Activated naive CD4-positive, alpha-beta T cell treated with anti-CD3 and anti-CD28 coated beads, Interleukin-2, amount 10 ng/mL, durations not matched to agents 7 days and 5 days (primary cell): Measurements from ENCODE around the gene SOCS6.
"Not testable (repeated sequence)": the region's sequence is repeated elsewhere in the genome, so short reads cannot be mapped to it uniquely, and the experiment has no call there.

ENCODE experiments used
- CTCF ChIA-PET: fragments of 350-600 bp; sonication (Branson Sonifier 250); formaldehyde crosslinking; loops from one replicate; lab custom pipeline; 2021; ENCODE audit warnings: antibody characterized with exemption; lab: Charles Lee
- DNase-seq: peaks from one replicate; pipeline ENCODE4 v3.0.0-alpha.2; 2020
- H3K27ac Mint-ChIP-seq: one replicate; pipeline ENCODE4 v1.8.0; 2021; ENCODE audit warnings: mild to moderate bottlenecking, moderate library complexity, mixed read lengths
- H3K27me3 Mint-ChIP-seq: one replicate; pipeline ENCODE4 v1.8.0; 2021; ENCODE audit warnings: mild to moderate bottlenecking, mixed read lengths
- H3K36me3 Mint-ChIP-seq: one replicate; pipeline ENCODE4 v1.8.0; 2021; ENCODE audit warnings: mixed read lengths
- H3K4me1 Mint-ChIP-seq: one replicate; pipeline ENCODE4 v1.8.0; 2021; ENCODE audit warnings: mixed read lengths
- H3K4me3 Mint-ChIP-seq: one replicate; pipeline ENCODE4 v1.8.0; 2021; ENCODE audit warnings: mild to moderate bottlenecking, moderate library complexity, mixed read lengths
- H3K9me3 Mint-ChIP-seq: one replicate; pipeline ENCODE4 v1.8.0; 2021; ENCODE audit warnings: mixed read lengths

Gene SOCS6

DNA sequence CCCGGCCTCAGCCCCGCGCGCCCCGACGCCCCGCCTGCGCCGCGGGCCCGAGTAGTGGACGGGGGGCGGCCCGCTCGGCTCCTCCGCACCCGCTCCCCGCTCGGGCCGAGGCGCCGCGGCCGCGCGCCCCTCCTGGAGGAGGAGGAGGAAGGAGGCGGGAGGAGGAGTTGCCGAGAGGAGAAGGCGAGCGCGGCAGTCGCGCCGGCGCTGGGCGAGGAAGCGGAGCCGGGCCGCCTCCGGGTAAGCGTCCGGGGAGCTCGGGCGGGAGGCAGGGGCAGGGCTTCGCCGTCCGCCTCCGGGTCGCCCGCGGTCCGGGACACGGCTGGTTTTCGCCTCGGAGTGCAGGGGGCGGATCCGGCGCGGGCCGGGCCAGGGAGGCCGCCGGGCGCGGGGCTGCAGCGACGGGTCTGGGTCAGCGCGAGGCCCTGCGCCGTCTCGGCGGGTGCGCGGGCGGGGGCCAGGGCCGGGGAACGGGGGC, at the start of gene SOCS6:
Gene SOCS6 (plus strand): TSS at position 195 of the 478 bp plus-strand sequence. CDS start 35,624 bp downstream, outside the sequence.
- peak; percentile 66 for DNase-seq
- peak within 1 kb of the TSS; percentile 87 for H3K4me3 Mint-ChIP-seq
- peaks cover 12% of the 10 kb centered on the region for H3K4me1 Mint-ChIP-seq
- peak within 1 kb of the TSS; percentile 64 for H3K27ac Mint-ChIP-seq
- H3K9me3 Mint-ChIP-seq, result no peaks in the 10 kb centered on the region
- peaks cover 36% of the 10 kb centered on the region for H3K27me3 Mint-ChIP-seq
- H3K36me3 Mint-ChIP-seq, result peaks cover 2% of the 10 kb centered on the region
- CTCF ChIA-PET, result no interaction called here

- CTCF ChIA-PET, result no interaction called here
- Mint-ChIP-seq H3K36me3 (no peaks in the 10 kb centered on the region), H3K4me1 (no peaks in the 10 kb centered on the region), H3K27me3 (peaks cover 7% of the 10 kb centered on the region), H3K4me3 (no peak overlapping the region), H3K9me3 (no peaks in the 10 kb centered on the region), H3K27ac (no peak overlapping the region)
- DNase-seq, result no peak
These were observed 45.5 kb upstream of the SOCS6 start for GRCh38 chr18:70243131-70243929.

- Mint-ChIP-seq H3K9me3 (no peaks in the 10 kb centered on the region), H3K27ac (no peak overlapping the region), H3K4me3 (no peak overlapping the region), H3K27me3 (peaks cover 7% of the 10 kb centered on the region), H3K4me1 (no peaks in the 10 kb centered on the region), H3K36me3 (no peaks in the 10 kb centered on the region)
- no peak for DNase-seq
- CTCF ChIA-PET, result no interaction called here
These were observed 42.8 kb upstream of the SOCS6 start for GRCh38 chr18:70246061-70246466.

GRCh38 chr18:70249118-70249517, 39.7 kb upstream of the SOCS6 start:
- no peak for DNase-seq
- CTCF ChIA-PET, result no interaction called here
- Mint-ChIP-seq H3K27ac (no peak overlapping the region), H3K27me3 (peaks cover 7% of the 10 kb centered on the region), H3K4me1 (no peaks in the 10 kb centered on the region), H3K36me3 (no peaks in the 10 kb centered on the region), H3K4me3 (no peak overlapping the region), H3K9me3 (no peaks in the 10 kb centered on the region)

DNA sequence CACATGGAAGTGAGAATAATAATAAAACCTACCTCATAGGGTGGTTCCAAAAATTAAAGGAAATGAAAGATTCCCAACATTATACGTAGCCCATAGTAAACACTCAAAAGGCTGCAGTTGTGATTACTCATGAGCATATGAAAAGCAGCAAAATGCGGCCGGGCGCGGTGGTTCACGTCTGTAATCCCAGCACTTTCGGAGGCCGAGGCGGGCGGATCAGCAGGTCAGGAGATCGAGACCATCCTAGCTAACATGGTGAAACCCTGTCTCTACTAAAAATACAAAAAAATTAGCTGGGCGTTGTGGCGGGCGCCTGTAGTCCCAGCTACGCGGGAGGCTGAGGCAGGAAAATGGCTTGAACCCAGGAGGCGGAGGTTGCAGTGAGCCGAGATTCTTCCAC, 39.0 kb upstream of the SOCS6 start:
- DNase-seq, H3K27me3 Mint-ChIP-seq, H3K4me1 Mint-ChIP-seq, H3K36me3 Mint-ChIP-seq, H3K9me3 Mint-ChIP-seq, CTCF ChIA-PET, H3K27ac Mint-ChIP-seq, H3K4me3 Mint-ChIP-seq: not testable (repeated sequence)

GRCh38 chr18:70250781-70251180, 38.1 kb upstream of the SOCS6 start:
- no peaks in the 10 kb centered on the region for H3K9me3 Mint-ChIP-seq
- H3K4me3 Mint-ChIP-seq, result no peak overlapping the region
- CTCF ChIA-PET, result no interaction called here
- H3K27ac Mint-ChIP-seq, result no peak overlapping the region
- H3K27me3 Mint-ChIP-seq, result peaks cover 3% of the 10 kb centered on the region
- DNase-seq, result no peak
- no peaks in the 10 kb centered on the region for H3K36me3 Mint-ChIP-seq
- H3K4me1 Mint-ChIP-seq, result no peaks in the 10 kb centered on the region

GRCh38 chr18:70256184-70256583, 32.7 kb upstream of the SOCS6 start:
- H3K9me3 Mint-ChIP-seq, result no peaks in the 10 kb centered on the region
- no peak overlapping the region for H3K27ac Mint-ChIP-seq
- no peak overlapping the region for H3K4me3 Mint-ChIP-seq
- no peaks in the 10 kb centered on the region for H3K4me1 Mint-ChIP-seq
- no peak for DNase-seq
- H3K36me3 Mint-ChIP-seq, result no peaks in the 10 kb centered on the region
- peaks cover 3% of the 10 kb centered on the region for H3K27me3 Mint-ChIP-seq
- CTCF ChIA-PET, result no interaction called here

- no peak for DNase-seq
- Mint-ChIP-seq H3K4me1 (no peaks in the 10 kb centered on the region), H3K4me3 (no peak overlapping the region), H3K27ac (no peak overlapping the region), H3K27me3 (peaks cover 3% of the 10 kb centered on the region), H3K9me3 (no peaks in the 10 kb centered on the region), H3K36me3 (no peaks in the 10 kb centered on the region)
- CTCF ChIA-PET, result no interaction called here
These were observed 31.9 kb upstream of the SOCS6 start for GRCh38 chr18:70256994-70257393.

GRCh38 chr18:70258243-70258642, 30.6 kb upstream of the SOCS6 start:
- CTCF ChIA-PET, result no interaction called here
- H3K9me3 Mint-ChIP-seq, result no peaks in the 10 kb centered on the region
- DNase-seq, result no peak
- no peaks in the 10 kb centered on the region for H3K36me3 Mint-ChIP-seq
- peaks cover 3% of the 10 kb centered on the region for H3K27me3 Mint-ChIP-seq
- no peaks in the 10 kb centered on the region for H3K4me1 Mint-ChIP-seq
- H3K4me3 Mint-ChIP-seq, result no peak overlapping the region
- no peak overlapping the region for H3K27ac Mint-ChIP-seq

DNA sequence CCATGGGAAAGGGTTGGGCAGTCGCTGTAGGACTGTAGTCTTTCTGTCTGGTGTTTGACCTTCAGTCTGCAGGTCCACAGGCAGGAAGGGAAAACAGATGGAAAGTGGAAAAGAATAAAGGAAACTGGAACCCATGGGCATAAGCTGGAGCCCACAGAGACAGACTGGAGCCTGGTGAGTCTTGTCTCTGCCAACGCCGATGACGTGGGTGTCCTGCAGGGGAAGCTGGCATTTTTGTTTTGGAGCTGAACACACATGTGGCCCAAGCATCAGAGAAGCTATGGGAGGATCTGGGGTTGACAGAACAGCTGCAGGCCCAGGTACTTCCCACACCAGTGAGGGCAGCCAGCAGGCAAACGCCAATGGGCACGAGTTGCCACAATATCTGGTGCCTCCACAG, 28.2 kb upstream of the SOCS6 start:
- DNase-seq, result no peak
- no peak overlapping the region for H3K27ac Mint-ChIP-seq
- H3K4me3 Mint-ChIP-seq, result no peak overlapping the region
- no peaks in the 10 kb centered on the region for H3K9me3 Mint-ChIP-seq
- no peaks in the 10 kb centered on the region for H3K36me3 Mint-ChIP-seq
- CTCF ChIA-PET, result no interaction called here
- H3K27me3 Mint-ChIP-seq, result peaks cover 3% of the 10 kb centered on the region
- H3K4me1 Mint-ChIP-seq, result no peaks in the 10 kb centered on the region

GRCh38 chr18:70261141-70261788, 27.6 kb upstream of the SOCS6 start:
- no peak for DNase-seq
- H3K27ac Mint-ChIP-seq, result no peak overlapping the region
- CTCF ChIA-PET, result no interaction called here
- H3K36me3 Mint-ChIP-seq, result no peaks in the 10 kb centered on the region
- no peak overlapping the region for H3K4me3 Mint-ChIP-seq
- H3K27me3 Mint-ChIP-seq, result peaks cover 3% of the 10 kb centered on the region
- no peaks in the 10 kb centered on the region for H3K4me1 Mint-ChIP-seq
- H3K9me3 Mint-ChIP-seq, result no peaks in the 10 kb centered on the region

DNA sequence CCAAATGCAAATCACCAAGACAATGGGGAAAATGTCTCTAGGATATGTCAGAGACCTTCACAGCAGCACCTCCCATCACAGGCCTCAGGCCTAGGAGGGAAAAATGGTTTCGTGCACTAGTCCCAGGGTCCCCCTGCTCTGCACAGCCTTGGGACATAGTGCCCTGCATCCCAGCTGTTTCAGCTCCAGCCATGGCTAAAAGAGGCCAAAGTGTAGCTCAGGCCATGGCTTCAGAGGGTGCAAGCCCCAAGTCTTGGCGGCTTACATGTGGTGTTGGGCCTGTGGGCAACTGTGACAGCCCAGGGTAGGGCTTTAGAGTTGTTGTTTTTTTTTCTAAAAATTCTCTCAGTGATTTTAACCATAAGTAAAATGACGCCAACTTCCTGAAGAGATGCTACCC, 25.5 kb upstream of the SOCS6 start:
- CTCF ChIA-PET, result no interaction called here

GRCh38 chr18:70271742-70272141, 17.1 kb upstream of the SOCS6 start:
- DNase-seq, result no peak
- Mint-ChIP-seq H3K27me3 (no peaks in the 10 kb centered on the region), H3K27ac (no peak overlapping the region), H3K36me3 (no peaks in the 10 kb centered on the region), H3K9me3 (peaks cover 17% of the 10 kb centered on the region), H3K4me1 (no peaks in the 10 kb centered on the region), H3K4me3 (no peak overlapping the region)
- CTCF ChIA-PET, result no interaction called here

More for the DNA sequence above, 25.5 kb upstream of the SOCS6 start:
- H3K36me3 Mint-ChIP-seq, result no peaks in the 10 kb centered on the region
- H3K4me1 Mint-ChIP-seq, result no peaks in the 10 kb centered on the region
- no peak for DNase-seq
- peaks cover 3% of the 10 kb centered on the region for H3K27me3 Mint-ChIP-seq
- no peaks in the 10 kb centered on the region for H3K9me3 Mint-ChIP-seq
- no peak overlapping the region for H3K27ac Mint-ChIP-seq
- no peak overlapping the region for H3K4me3 Mint-ChIP-seq

DNA sequence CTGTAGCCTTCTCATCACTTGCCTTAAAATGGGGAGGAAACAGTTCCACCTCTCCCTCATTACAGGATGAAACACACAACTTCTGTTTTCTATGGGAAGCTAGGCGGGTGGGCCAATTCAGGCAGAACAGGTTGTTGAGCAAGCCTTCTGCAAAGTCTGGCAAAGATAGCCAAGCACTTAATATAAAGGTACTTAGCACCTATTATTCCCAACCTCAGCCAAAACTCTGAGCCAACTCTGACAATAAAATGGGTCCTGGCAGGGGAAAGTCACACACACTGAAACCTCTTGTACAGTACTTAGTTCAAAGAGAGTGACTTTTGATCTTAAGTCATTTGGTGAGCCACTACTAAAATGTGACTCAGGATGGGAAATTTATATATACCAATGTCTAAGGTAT, 15.8 kb upstream of the SOCS6 start:
- CTCF ChIA-PET, result no interaction called here
- peaks cover 17% of the 10 kb centered on the region for H3K9me3 Mint-ChIP-seq
- no peaks in the 10 kb centered on the region for H3K36me3 Mint-ChIP-seq
- H3K27ac Mint-ChIP-seq, result no peak overlapping the region
- no peak overlapping the region for H3K4me3 Mint-ChIP-seq
- H3K27me3 Mint-ChIP-seq, result no peaks in the 10 kb centered on the region
- no peaks in the 10 kb centered on the region for H3K4me1 Mint-ChIP-seq
- DNase-seq, result no peak
